K562 (cell line): ENCODE measurements around the gene SPINK4.

Experiments
- BMI1 ChIP-seq: fragments of 150-350 bp; IDR thresholded peaks from 2 replicates; pipeline ENCODE4 v1.6.1; 2014; ENCODE audit warnings: low read length
- HMG20B ChIP-seq: fragments of 250-450 bp; sonication (Bioruptor Pico); IDR thresholded peaks from 2 replicates; pipeline ENCODE4 v1.5.0; 2021; ENCODE audit warnings: mild to moderate bottlenecking
- MAFF ChIP-seq: IDR thresholded peaks from 2 replicates; pipeline ENCODE4 v1.6.1; 2012; ENCODE audit warnings: low read length, improper control_type of control experiment
- RFX5 ChIP-seq: IDR thresholded peaks from 2 replicates; pipeline ENCODE4 v1.6.1; 2011; ENCODE audit warnings: low read depth, mild to moderate bottlenecking, improper control_type of control experiment, low read length
- SMAD3 ChIP-seq: fragments of 450-650 bp; formaldehyde crosslinking; conservative IDR thresholded peaks from 2 replicates; pipeline ENCODE4 v1.4.0; 2020; ENCODE audit warnings: mild to moderate bottlenecking

DNA sequence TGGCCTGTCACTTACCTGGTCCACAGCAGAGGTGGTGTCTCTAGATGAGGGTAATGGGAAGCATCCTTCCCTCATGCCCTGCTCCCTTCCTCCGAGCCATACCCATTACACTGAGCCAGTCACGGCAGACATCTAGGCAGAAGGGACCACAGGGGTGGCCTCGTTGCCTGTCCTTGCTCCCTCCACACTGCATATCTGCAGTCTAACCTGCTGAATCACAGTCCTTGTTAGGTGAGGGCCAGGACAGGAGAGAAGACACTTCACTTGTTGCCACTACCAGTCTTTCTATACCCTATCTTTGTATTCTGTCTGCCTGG lies 18.4 kb upstream of the SPINK4 start:
- TF ChIP-seq RFX5 (no peak), SMAD3 (no peak), MAFF (no peak), HMG20B (CRISPR knock-in tag) (no peak), BMI1 (no peak)
